Endothelial cell of coronary artery (primary cell): ENCODE results near the gene PSMA3. TPM values are rescaled to one million over a fixed set of nuclear protein-coding genes. Genes with fewer than 3 reads are reported as not detected.

Experiments used
- total RNA-seq: library from RNA; depleted of rRNA; stranded (reverse); fragments of >200 nt; gene quantifications from 2 replicates; pipeline ENCODE4 v1.2.3, GENCODE V29; 2014

The PSMA3 gene
- 95.5 and 129 TPM in 2 replicates for total RNA-seq

GRCh38 chr14:58244556-58245387 lies at the start of gene PSMA3:
Gene PSMA3, plus strand, starts transcription at chr14:58244843. Its CDS starts 78 bp downstream, at chr14:58244921.

DNA sequence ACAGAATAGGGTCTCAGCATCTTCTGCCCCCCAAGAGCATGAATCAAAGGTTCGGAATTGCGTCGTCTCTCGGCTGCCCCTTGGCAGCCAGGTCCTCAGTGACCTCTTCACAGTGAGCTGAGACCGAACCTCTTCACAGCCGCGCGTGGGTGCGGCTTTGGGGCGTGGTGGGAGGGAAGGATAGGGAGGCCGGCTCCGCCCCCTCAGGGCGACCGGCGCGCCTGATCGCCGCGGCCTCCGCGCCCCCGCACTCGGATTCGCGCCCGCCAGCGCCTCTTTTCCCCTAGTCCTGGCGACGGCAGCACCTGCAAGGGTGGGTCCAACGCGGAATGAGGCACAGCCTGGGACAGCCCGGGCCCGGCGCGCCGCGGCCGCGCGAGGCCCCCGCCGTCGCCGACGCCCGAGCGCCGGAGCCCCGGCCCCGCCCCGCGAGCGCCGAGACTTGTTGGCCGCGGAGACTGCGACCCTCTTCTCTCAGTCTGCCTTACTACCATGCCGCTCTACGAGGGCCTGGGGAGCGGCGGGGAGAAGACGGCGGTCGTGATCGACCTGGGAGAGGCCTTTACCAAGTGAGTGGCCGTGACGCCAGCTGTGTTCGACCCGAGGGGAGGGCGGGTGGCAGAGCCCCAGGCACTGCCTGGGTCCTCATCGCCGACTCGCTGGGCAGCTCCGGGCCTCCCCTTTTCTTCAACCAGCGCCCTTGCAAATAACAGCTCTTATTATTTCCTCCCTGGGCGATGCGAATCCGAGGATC lies 44.7 kb upstream of the PSMA3 start, which contains the start of gene ACTR10:
ACTR10 (plus strand) TSS at position 424 of the 754 bp plus-strand sequence; CDS start at position 493, 69 bp downstream.

GRCh38 chr14:58298477-58299400 lies 54.1 kb downstream of the PSMA3 start, which contains the start of gene ARID4A:
Gene ARID4A, plus strand, starts transcription at chr14:58298555. Its CDS starts 1,300 bp downstream, at chr14:58299855.

Other genes starting within 250 kb of the PSMA3 start
- 1.0 and 3.7 TPM in 2 replicates for gene ARMH4, start 92.6 kb upstream of the PSMA3 start, total RNA-seq
- 38.9 and 39.5 TPM in 2 replicates for gene ACTR10, start 44.7 kb upstream of the PSMA3 start, total RNA-seq
- gene ARID4A, start 53.7 kb downstream of the PSMA3 start, total RNA-seq: 10.9 and 15.2 TPM in 2 replicates
- not detected in 2 replicates for gene TOMM20L, start 151.1 kb downstream of the PSMA3 start, total RNA-seq
- 13.0 and 15.3 TPM in 2 replicates for gene TIMM9, start 182.7 kb downstream of the PSMA3 start, total RNA-seq
- 14.2 and 20.6 TPM in 2 replicates for gene KIAA0586, start 182.9 kb downstream of the PSMA3 start, total RNA-seq